Astrocyte (in vitro differentiated cells and primary cell): ENCODE data around the gene MAGI1. TPM values are rescaled to one million over a fixed set of nuclear protein-coding genes. Genes with fewer than 3 reads are reported as not detected.
A peak's percentile ranks its signal among the peaks of the same experiment; 100 is the strongest.

Experiments
- DNase-seq: peaks from one replicate; pipeline ENCODE4 v3.0.0-alpha.2; 2010; ENCODE audit warnings: low read depth
- FAIRE-seq: peaks from 2 replicates; lab custom pipeline; 2011; peaks lifted over from hg19 to GRCh38; lab: Jason Lieb, UNC
- H2AFZ ChIP-seq: 2 replicates; pipeline ENCODE4 v1.6.0; 2012; ENCODE audit warnings: low read depth, low read length, inconsistent platforms
- H3K27ac ChIP-seq: 2 replicates; pipeline ENCODE4 v1.5.1; 2011; ENCODE audit warnings: low read depth, low read length, inconsistent platforms
- H3K27me3 ChIP-seq: 2 replicates; pipeline ENCODE4 v1.6.0; 2011; ENCODE audit warnings: low read length, inconsistent platforms; ENCODE audit not compliant: insufficient read depth
- H3K36me3 ChIP-seq: 2 replicates; pipeline ENCODE4 v1.5.1; 2011; ENCODE audit warnings: low read length, inconsistent platforms; ENCODE audit not compliant: insufficient read depth
- H3K4me1 ChIP-seq: 2 replicates; pipeline ENCODE4 v1.5.1; 2011; ENCODE audit warnings: low read length, inconsistent platforms; ENCODE audit not compliant: insufficient read depth
- H3K4me2 ChIP-seq: 2 replicates; pipeline ENCODE4 v1.6.0; 2012; ENCODE audit warnings: low read length, inconsistent platforms
- H3K4me3 ChIP-seq: 2 replicates; pipeline ENCODE4 v1.5.1; 2011; ENCODE audit warnings: low read depth, mild to moderate bottlenecking, low read length, inconsistent platforms; ENCODE audit not compliant: insufficient read depth
- H3K79me2 ChIP-seq: 2 replicates; pipeline ENCODE4 v1.6.0; 2012; ENCODE audit warnings: mild to moderate bottlenecking, low read length, inconsistent platforms; ENCODE audit not compliant: insufficient read depth
- H3K9ac ChIP-seq: 2 replicates; pipeline ENCODE4 v1.6.0; 2012; ENCODE audit warnings: mild to moderate bottlenecking, low read length, inconsistent platforms
- H3K9me3 ChIP-seq: 2 replicates; pipeline ENCODE4 v1.5.1; 2012; ENCODE audit warnings: low read depth, mild to moderate bottlenecking, low read length, inconsistent platforms; ENCODE audit not compliant: insufficient read depth
- H4K20me1 ChIP-seq: 2 replicates; pipeline ENCODE4 v1.6.0; 2012; ENCODE audit warnings: low read length, inconsistent platforms; ENCODE audit not compliant: insufficient read depth
- H3K27ac Mint-ChIP-seq: one replicate; pipeline ENCODE4 v1.8.0; 2021; ENCODE audit warnings: mild to moderate bottlenecking, mixed read lengths; ENCODE audit not compliant: unreplicated experiment
- H3K27me3 Mint-ChIP-seq: one replicate; pipeline ENCODE4 v1.8.0; 2021; ENCODE audit warnings: low read depth, mixed read lengths; ENCODE audit not compliant: unreplicated experiment
- H3K36me3 Mint-ChIP-seq: one replicate; pipeline ENCODE4 v1.8.0; 2021; ENCODE audit warnings: low read depth, mixed read lengths; ENCODE audit not compliant: unreplicated experiment
- H3K4me1 Mint-ChIP-seq: one replicate; pipeline ENCODE4 v1.8.0; 2021; ENCODE audit warnings: low read depth, mixed read lengths; ENCODE audit not compliant: unreplicated experiment
- H3K4me3 Mint-ChIP-seq: one replicate; pipeline ENCODE4 v1.8.0; 2021; ENCODE audit warnings: mild to moderate bottlenecking, moderate library complexity, mixed read lengths; ENCODE audit not compliant: unreplicated experiment
- H3K9me3 Mint-ChIP-seq: one replicate; pipeline ENCODE4 v1.8.0; 2021; ENCODE audit warnings: mild to moderate bottlenecking, mixed read lengths; ENCODE audit not compliant: unreplicated experiment
- EZH2 ChIP-seq: IDR thresholded peaks from 2 replicates; pipeline ENCODE4 v1.6.1; 2012; ENCODE audit warnings: mild to moderate bottlenecking, low read length, inconsistent platforms; ENCODE audit not compliant: insufficient read depth
- total RNA-seq: library from RNA; stranded (reverse); gene quantifications from 2 replicates; pipeline ENCODE4 v1.2.1, GENCODE V29; 2021
- TF ChIP-seq, protein P1 (sequence below): IDR thresholded peaks from 2 replicates; pipeline ENCODE4 v1.5.1; 2011; ENCODE audit warnings: low read depth, mild to moderate bottlenecking, inconsistent platforms, low read length, moderate library complexity; ENCODE audit not compliant: insufficient read depth

The MAGI1 gene
- total RNA-seq, 1 donor from 2014 or later = 31.8 TPM

DNA sequence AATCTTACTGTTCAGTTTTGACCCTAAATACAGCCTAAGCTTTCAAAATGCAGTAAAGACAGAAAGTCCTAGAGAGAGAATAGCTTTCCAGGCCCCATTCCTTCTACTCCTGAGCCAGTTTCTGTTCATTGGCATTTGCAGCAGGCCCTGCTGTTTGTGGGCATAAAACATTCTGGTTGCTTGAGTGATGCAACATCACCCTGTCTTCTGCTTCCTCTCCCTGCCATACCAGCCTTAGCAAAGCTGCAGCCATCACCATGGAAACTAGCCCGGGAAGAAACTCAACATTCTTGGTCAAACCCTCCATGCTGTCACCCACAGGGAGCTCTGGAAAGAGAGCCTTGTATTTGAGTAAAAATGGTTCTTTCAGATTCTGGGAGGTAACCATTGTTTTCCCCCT lies 325.7 kb downstream of the MAGI1 start:
- Histone ChIP-seq H3K9me3 (no peaks in the 10 kb centered on the region), H3K4me3 (no peak overlapping the region), H3K79me2 (no peaks in the 10 kb centered on the region), H3K4me1 (peaks cover 11% of the 10 kb centered on the region), H2AFZ (no peak overlapping the region), H4K20me1 (no peaks in the 10 kb centered on the region), H3K4me2 (no peak overlapping the region), H3K27ac (no peak overlapping the region), H3K27me3 (no peaks in the 10 kb centered on the region), H3K36me3 (no peaks in the 10 kb centered on the region), H3K9ac (no peak overlapping the region)
- Mint-ChIP-seq H3K36me3 (peaks cover 1% of the 10 kb centered on the region), H3K9me3 (peaks cover 2% of the 10 kb centered on the region), H3K27me3 (no peaks in the 10 kb centered on the region), H3K4me1 (peaks cover 49% of the 10 kb centered on the region), H3K27ac (peak overlapping the region; percentile 90), H3K4me3 (no peak overlapping the region)
- TF ChIP-seq, protein P1, sequence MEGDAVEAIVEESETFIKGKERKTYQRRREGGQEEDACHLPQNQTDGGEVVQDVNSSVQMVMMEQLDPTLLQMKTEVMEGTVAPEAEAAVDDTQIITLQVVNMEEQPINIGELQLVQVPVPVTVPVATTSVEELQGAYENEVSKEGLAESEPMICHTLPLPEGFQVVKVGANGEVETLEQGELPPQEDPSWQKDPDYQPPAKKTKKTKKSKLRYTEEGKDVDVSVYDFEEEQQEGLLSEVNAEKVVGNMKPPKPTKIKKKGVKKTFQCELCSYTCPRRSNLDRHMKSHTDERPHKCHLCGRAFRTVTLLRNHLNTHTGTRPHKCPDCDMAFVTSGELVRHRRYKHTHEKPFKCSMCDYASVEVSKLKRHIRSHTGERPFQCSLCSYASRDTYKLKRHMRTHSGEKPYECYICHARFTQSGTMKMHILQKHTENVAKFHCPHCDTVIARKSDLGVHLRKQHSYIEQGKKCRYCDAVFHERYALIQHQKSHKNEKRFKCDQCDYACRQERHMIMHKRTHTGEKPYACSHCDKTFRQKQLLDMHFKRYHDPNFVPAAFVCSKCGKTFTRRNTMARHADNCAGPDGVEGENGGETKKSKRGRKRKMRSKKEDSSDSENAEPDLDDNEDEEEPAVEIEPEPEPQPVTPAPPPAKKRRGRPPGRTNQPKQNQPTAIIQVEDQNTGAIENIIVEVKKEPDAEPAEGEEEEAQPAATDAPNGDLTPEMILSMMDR = no peak
- TF ChIP-seq EZH2 = no peak
- FAIRE-seq = no peak
- DNase-seq = peak; percentile 80

DNA sequence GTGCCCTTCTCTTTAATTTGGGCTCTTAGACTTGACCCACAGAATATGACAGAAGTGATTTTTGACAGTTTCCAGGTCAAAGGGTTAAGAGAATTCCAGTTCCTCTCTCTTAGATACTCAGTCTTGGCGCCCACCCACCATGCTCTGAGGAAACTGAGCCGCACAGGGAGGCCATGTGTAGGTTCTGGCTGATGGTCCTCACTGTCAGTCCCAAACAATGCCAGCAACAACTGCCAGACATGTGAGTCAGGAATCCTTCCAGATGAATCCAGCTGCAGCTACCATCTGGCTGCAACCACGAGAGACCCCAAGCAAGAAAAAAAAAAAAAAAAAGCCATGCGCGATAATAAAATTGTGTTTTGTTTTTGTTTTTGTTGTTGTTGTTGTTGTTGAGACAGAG lies 326.6 kb downstream of the MAGI1 start:
- peaks cover 42% of the 10 kb centered on the region for H3K4me1 Mint-ChIP-seq
- Histone ChIP-seq H3K27ac (no peak overlapping the region), H3K4me3 (no peak overlapping the region), H3K9ac (no peak overlapping the region), H2AFZ (no peak overlapping the region), H3K9me3 (no peaks in the 10 kb centered on the region), H3K27me3 (no peaks in the 10 kb centered on the region), H3K36me3 (no peaks in the 10 kb centered on the region), H3K79me2 (no peaks in the 10 kb centered on the region), H3K4me2 (no peak overlapping the region), H3K4me1 (peaks cover 11% of the 10 kb centered on the region), H4K20me1 (no peaks in the 10 kb centered on the region)
- H3K27ac Mint-ChIP-seq = peak overlapping the region; percentile 90
- FAIRE-seq (no peak), DNase-seq (peak; percentile 38)
- H3K36me3 Mint-ChIP-seq = no peaks in the 10 kb centered on the region
- no peak overlapping the region for H3K4me3 Mint-ChIP-seq
- no peak for TF ChIP-seq EZH2
- TF ChIP-seq, protein P1 = no peak
- H3K27me3 Mint-ChIP-seq = no peaks in the 10 kb centered on the region
- H3K9me3 Mint-ChIP-seq = peaks cover 2% of the 10 kb centered on the region

DNA sequence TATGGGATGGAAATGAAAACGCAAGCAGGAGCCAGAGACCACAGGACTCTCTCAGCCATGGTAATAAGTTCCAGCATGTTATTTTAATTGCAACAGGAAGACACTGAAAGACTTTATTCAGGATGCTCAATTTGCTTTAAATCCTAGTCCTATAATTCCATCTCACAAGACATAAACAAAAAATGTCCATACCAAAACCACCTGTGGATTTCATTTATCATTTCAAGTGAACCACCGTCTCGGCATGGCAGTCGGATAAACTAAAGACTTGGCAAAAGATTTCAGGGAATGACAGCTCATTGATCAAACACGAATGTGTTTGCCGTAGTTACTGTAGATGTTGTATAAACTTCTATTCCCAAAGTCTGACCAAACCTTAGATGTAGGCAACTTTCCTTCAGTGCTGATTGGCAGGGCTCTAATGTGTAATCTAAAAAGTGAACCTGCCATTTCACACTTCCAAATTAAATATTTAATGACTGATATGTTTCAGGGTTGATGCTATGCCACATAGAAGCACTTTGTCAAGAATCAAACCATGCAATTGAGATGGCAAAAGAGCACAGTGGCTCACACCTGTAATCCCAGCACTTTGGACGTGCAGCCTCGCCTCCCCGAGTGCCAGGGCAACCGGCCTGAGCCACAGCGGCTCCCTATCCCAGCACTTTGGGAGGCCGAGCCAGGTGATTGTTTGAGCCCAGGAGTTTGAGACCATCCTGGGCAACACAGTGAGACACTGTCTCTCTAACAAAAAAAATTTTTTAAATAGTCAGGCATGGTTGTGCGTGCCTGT lies 331.7 kb downstream of the MAGI1 start:
- Histone ChIP-seq H3K27ac (no peak overlapping the region), H3K4me1 (no peaks in the 10 kb centered on the region), H3K9me3 (no peaks in the 10 kb centered on the region), H4K20me1 (peaks cover 17% of the 10 kb centered on the region), H3K27me3 (no peaks in the 10 kb centered on the region), H2AFZ (no peak overlapping the region), H3K9ac (no peak overlapping the region), H3K36me3 (no peaks in the 10 kb centered on the region), H3K79me2 (no peaks in the 10 kb centered on the region), H3K4me3 (no peak overlapping the region), H3K4me2 (peak overlapping the region; percentile 34)
- Mint-ChIP-seq H3K27me3 (no peaks in the 10 kb centered on the region), H3K27ac (no peak overlapping the region), H3K36me3 (no peaks in the 10 kb centered on the region), H3K4me1 (peaks cover 4% of the 10 kb centered on the region), H3K9me3 (peaks cover 2% of the 10 kb centered on the region), H3K4me3 (no peak overlapping the region)
- no peak for TF ChIP-seq EZH2
- TF ChIP-seq, protein P1 = no peak
- FAIRE-seq (no peak), DNase-seq (peak; percentile 77)
